Karpas-422 (cell line): ENCODE results near the gene STARD10. TPM values are rescaled to one million over a fixed set of nuclear protein-coding genes. Genes with fewer than 3 reads are reported as not detected.

Experiments
- DNase-seq: peaks from one replicate; pipeline ENCODE4 v3.0.0-alpha.2; 2015
- H2AFZ ChIP-seq: fragments of 200-600 bp; sonication (generic); 2 replicates; pipeline ENCODE4 v1.6.1; 2014; ENCODE audit warnings: antibody characterized with exemption, low read length, mixed read lengths
- H3K27ac ChIP-seq: fragments of 200-600 bp; sonication (generic); 2 replicates; pipeline ENCODE4 v1.5.1; 2014; ENCODE audit warnings: mild to moderate bottlenecking, low read length, moderate library complexity
- H3K27me3 ChIP-seq: fragments of 200-600 bp; sonication (generic); 2 replicates; pipeline ENCODE4 v1.6.1; 2014; ENCODE audit warnings: low read length, mixed read lengths
- H3K36me3 ChIP-seq: fragments of 200-600 bp; sonication (generic); 2 replicates; pipeline ENCODE4 v1.6.1; 2014; ENCODE audit warnings: low read length, mixed read lengths; ENCODE audit not compliant: insufficient read depth
- H3K4me1 ChIP-seq: fragments of 200-600 bp; sonication (generic); 2 replicates; pipeline ENCODE4 v1.6.1; 2014; ENCODE audit warnings: mild to moderate bottlenecking, low read length, mixed read lengths
- H3K4me2 ChIP-seq: fragments of 200-600 bp; sonication (generic); 2 replicates; pipeline ENCODE4 v1.6.1; 2014; ENCODE audit warnings: low read length, low read depth, mild to moderate bottlenecking; ENCODE audit not compliant: poor library complexity, severe bottlenecking
- H3K4me3 ChIP-seq: fragments of 200-600 bp; sonication (generic); 2 replicates; pipeline ENCODE4 v1.5.1; 2014; ENCODE audit warnings: mild to moderate bottlenecking, antibody characterized with exemption, low read length, mixed read lengths
- H3K79me2 ChIP-seq: fragments of 200-600 bp; sonication (generic); 2 replicates; pipeline ENCODE4 v1.6.1; 2014; ENCODE audit warnings: mild to moderate bottlenecking, low read length, mixed read lengths
- H3K9ac ChIP-seq: fragments of 200-600 bp; sonication (generic); 2 replicates; pipeline ENCODE4 v1.6.0; 2014; ENCODE audit warnings: low read length
- H3K9me2 ChIP-seq: fragments of 200-600 bp; sonication (generic), shearing (Covaris generic); replicated peaks from 2 replicates; pipeline ENCODE4 v1.6.0; 2014; ENCODE audit warnings: mild to moderate bottlenecking, low read length, moderate library complexity; ENCODE audit not compliant: insufficient read depth
- H3K9me3 ChIP-seq: fragments of 300-700, 200-600 bp; sonication (generic); 2 replicates; pipeline ENCODE4 v1.6.1; 2014; ENCODE audit warnings: low read length, mixed read lengths
- H4K20me1 ChIP-seq: fragments of 200-600 bp; sonication (generic); 2 replicates; pipeline ENCODE4 v1.6.1; 2014; ENCODE audit warnings: mild to moderate bottlenecking, antibody characterized with exemption, low read length, low read depth; ENCODE audit not compliant: insufficient read depth
- total RNA-seq: library from RNA; depleted of rRNA; stranded (reverse); fragments of >200 nt; shearing (Covaris generic); gene quantifications from 2 replicates; pipeline ENCODE4 v1.2.3, GENCODE V29; 2014; ENCODE audit warnings: low replicate concordance

The STARD10 gene
- total RNA-seq, 1 experiment from 2014 or later: 4.7 TPM

- Histone ChIP-seq H3K9ac (no peak overlapping the region), H3K27me3 (no peaks in the 10 kb centered on the region), H3K4me3 (no peak overlapping the region), H3K9me2 (no peaks in the 10 kb centered on the region), H4K20me1 (no peaks in the 10 kb centered on the region), H2AFZ (no peak overlapping the region), H3K27ac (no peak overlapping the region), H3K9me3 (no peaks in the 10 kb centered on the region), H3K79me2 (no peaks in the 10 kb centered on the region), H3K36me3 (no peaks in the 10 kb centered on the region), H3K4me1 (peaks cover 3% of the 10 kb centered on the region; the same call in 1 of the 2 replicates), H3K4me2 (no peak overlapping the region)
- DNase-seq: no peak
Observed at GRCh38 chr11:72776844-72777754, 16.7 kb downstream of the STARD10 start.

- Histone ChIP-seq H3K9me3 (no peaks in the 10 kb centered on the region), H3K36me3 (no peaks in the 10 kb centered on the region), H3K4me2 (no peak overlapping the region), H3K4me3 (no peak overlapping the region), H3K4me1 (no peaks in the 10 kb centered on the region; the same call in 1 of the 2 replicates), H3K79me2 (no peaks in the 10 kb centered on the region), H3K9ac (no peak overlapping the region), H3K27ac (no peak overlapping the region), H2AFZ (no peak overlapping the region), H3K9me2 (no peaks in the 10 kb centered on the region), H3K27me3 (no peaks in the 10 kb centered on the region), H4K20me1 (no peaks in the 10 kb centered on the region)
- no peak for DNase-seq
Observed at GRCh38 chr11:72776117-72776843, 17.6 kb downstream of the STARD10 start.

GRCh38 chr11:72775288-72776110, 18.3 kb downstream of the STARD10 start:
- DNase-seq: no peak
- Histone ChIP-seq H4K20me1 (no peaks in the 10 kb centered on the region), H3K36me3 (no peaks in the 10 kb centered on the region), H2AFZ (no peak overlapping the region), H3K9me3 (no peaks in the 10 kb centered on the region), H3K27ac (no peak overlapping the region), H3K79me2 (no peaks in the 10 kb centered on the region), H3K9ac (no peak overlapping the region), H3K4me3 (no peak overlapping the region), H3K9me2 (no peaks in the 10 kb centered on the region), H3K27me3 (no peaks in the 10 kb centered on the region), H3K4me1 (no peaks in the 10 kb centered on the region), H3K4me2 (no peak overlapping the region)

GRCh38 chr11:72774499-72774898, 19.3 kb downstream of the STARD10 start:
- peaks cover 5% of the 10 kb centered on the region for H3K4me1 ChIP-seq
- H3K36me3 ChIP-seq: no peaks in the 10 kb centered on the region
- H3K9me2 ChIP-seq: no peaks in the 10 kb centered on the region
- no peaks in the 10 kb centered on the region for H3K9me3 ChIP-seq
- H3K27me3 ChIP-seq: no peaks in the 10 kb centered on the region
- no peak overlapping the region for H2AFZ ChIP-seq
- H3K79me2 ChIP-seq: no peaks in the 10 kb centered on the region
- H3K9ac ChIP-seq: no peak overlapping the region
- H3K4me2 ChIP-seq: no peak overlapping the region
- DNase-seq: no peak
- no peak overlapping the region for H3K27ac ChIP-seq
- no peak overlapping the region for H3K4me3 ChIP-seq
- no peaks in the 10 kb centered on the region for H4K20me1 ChIP-seq

- H3K9me2 ChIP-seq: no peaks in the 10 kb centered on the region
- H4K20me1 ChIP-seq: no peaks in the 10 kb centered on the region
- no peaks in the 10 kb centered on the region for H3K9me3 ChIP-seq
- H3K27me3 ChIP-seq: no peaks in the 10 kb centered on the region
- no peak overlapping the region for H3K4me3 ChIP-seq
- H3K4me1 ChIP-seq: peaks cover 5% of the 10 kb centered on the region
- H3K79me2 ChIP-seq: no peaks in the 10 kb centered on the region
- H3K27ac ChIP-seq: no peak overlapping the region
- no peaks in the 10 kb centered on the region for H3K36me3 ChIP-seq
- no peak overlapping the region for H3K4me2 ChIP-seq
- H3K9ac ChIP-seq: no peak overlapping the region
- no peak for DNase-seq
- no peak overlapping the region for H2AFZ ChIP-seq
Observed at GRCh38 chr11:72773696-72774095, 20.2 kb downstream of the STARD10 start.

GRCh38 chr11:72773291-72773690, 20.6 kb downstream of the STARD10 start:
- no peaks in the 10 kb centered on the region for H3K79me2 ChIP-seq
- no peak overlapping the region for H2AFZ ChIP-seq
- no peaks in the 10 kb centered on the region for H3K27me3 ChIP-seq
- H3K27ac ChIP-seq: no peak overlapping the region
- H3K4me2 ChIP-seq: no peak overlapping the region
- H3K36me3 ChIP-seq: no peaks in the 10 kb centered on the region
- H4K20me1 ChIP-seq: no peaks in the 10 kb centered on the region
- H3K9me2 ChIP-seq: no peaks in the 10 kb centered on the region
- H3K4me1 ChIP-seq: peaks cover 5% of the 10 kb centered on the region
- H3K9ac ChIP-seq: no peak overlapping the region
- no peaks in the 10 kb centered on the region for H3K9me3 ChIP-seq
- no peak for DNase-seq
- no peak overlapping the region for H3K4me3 ChIP-seq

- H3K4me3 ChIP-seq: no peak overlapping the region
- H3K79me2 ChIP-seq: no peaks in the 10 kb centered on the region
- no peaks in the 10 kb centered on the region for H3K9me3 ChIP-seq
- H4K20me1 ChIP-seq: no peaks in the 10 kb centered on the region
- H3K4me1 ChIP-seq: peaks cover 5% of the 10 kb centered on the region
- no peak overlapping the region for H3K9ac ChIP-seq
- H3K4me2 ChIP-seq: no peak overlapping the region
- H2AFZ ChIP-seq: no peak overlapping the region
- H3K9me2 ChIP-seq: no peaks in the 10 kb centered on the region
- DNase-seq: no peak
- H3K27me3 ChIP-seq: no peaks in the 10 kb centered on the region
- no peak overlapping the region for H3K27ac ChIP-seq
- H3K36me3 ChIP-seq: no peaks in the 10 kb centered on the region
Observed at GRCh38 chr11:72772059-72772458, 21.8 kb downstream of the STARD10 start.

GRCh38 chr11:72771507-72771906, 22.3 kb downstream of the STARD10 start:
- no peaks in the 10 kb centered on the region for H3K79me2 ChIP-seq
- no peaks in the 10 kb centered on the region for H3K9me2 ChIP-seq
- H3K9me3 ChIP-seq: no peaks in the 10 kb centered on the region
- no peak overlapping the region for H3K4me3 ChIP-seq
- no peak overlapping the region for H2AFZ ChIP-seq
- peaks cover 9% of the 10 kb centered on the region for H3K4me1 ChIP-seq
- H3K4me2 ChIP-seq: no peak overlapping the region
- DNase-seq: no peak
- no peak overlapping the region for H3K9ac ChIP-seq
- no peaks in the 10 kb centered on the region for H3K36me3 ChIP-seq
- H4K20me1 ChIP-seq: no peaks in the 10 kb centered on the region
- no peaks in the 10 kb centered on the region for H3K27me3 ChIP-seq
- no peak overlapping the region for H3K27ac ChIP-seq
